ENCODE measurements around the gene LRP11.

Gene LRP11

GRCh38 chr6:149860834-149861602 is 3.1 kb downstream of the LRP11 start:
- no peak for TF ChIP-seq CTCF (IDR thresholded peaks at IDR 0.05)

- TF ChIP-seq CTCF (IDR thresholded peaks at IDR 0.05) = no peak
Measured at GRCh38 chr6:149860513-149860833, 3.7 kb downstream of the LRP11 start.

- TF ChIP-seq CTCF (IDR thresholded peaks at IDR 0.05) = no peak
Measured at GRCh38 chr6:149859938-149860337, 4.2 kb downstream of the LRP11 start.

GRCh38 chr6:149859368-149859767 is 4.8 kb downstream of the LRP11 start:
- TF ChIP-seq CTCF (IDR thresholded peaks at IDR 0.05) = no peak

- TF ChIP-seq CTCF (IDR thresholded peaks at IDR 0.05) = no peak
Measured at GRCh38 chr6:149857541-149857940, 6.6 kb downstream of the LRP11 start.

- TF ChIP-seq CTCF (IDR thresholded peaks at IDR 0.05) = no peak
Measured at GRCh38 chr6:149856256-149856994, 7.7 kb downstream of the LRP11 start.

GRCh38 chr6:149855741-149856140 is 8.4 kb downstream of the LRP11 start:
- TF ChIP-seq CTCF (IDR thresholded peaks at IDR 0.05) = no peak
